DND-41 (cell line): ENCODE measurements around the gene SAMD11.

Experiments used
- ATAC-seq: fragments of 200-7000 bp; cut with Tn5 transposase; 3 replicates; pipeline ENCODE4 v1.9.1; 2021; ENCODE audit warnings: low read depth; ENCODE audit not compliant: insufficient read depth
- DNase-seq: peaks from one replicate; pipeline ENCODE4 v3.0.0-alpha.2; 2020
- H2AFZ ChIP-seq: 2 replicates; pipeline ENCODE4 v1.6.0; 2012; ENCODE audit warnings: low read depth, low read length
- H3K27ac ChIP-seq: 2 replicates; pipeline ENCODE4 v1.5.1; 2012; ENCODE audit warnings: low read length, inconsistent platforms
- H3K27me3 ChIP-seq: fragments of 200-600 bp; sonication (generic); 2 replicates; pipeline ENCODE4 v1.6.0; 2012; ENCODE audit warnings: low read length, mild to moderate bottlenecking, inconsistent platforms; ENCODE audit not compliant: insufficient read depth, poor library complexity
- H3K36me3 ChIP-seq: 2 replicates; pipeline ENCODE4 v1.5.1; 2012; ENCODE audit warnings: low read length, inconsistent platforms; ENCODE audit not compliant: insufficient read depth
- H3K4me1 ChIP-seq: 2 replicates; pipeline ENCODE4 v1.5.1; 2012; ENCODE audit warnings: mild to moderate bottlenecking, low read length; ENCODE audit not compliant: insufficient read depth
- H3K4me2 ChIP-seq: 2 replicates; pipeline ENCODE4 v1.6.0; 2012; ENCODE audit warnings: mild to moderate bottlenecking, moderate library complexity, low read length, inconsistent platforms; ENCODE audit not compliant: insufficient read depth
- H3K4me3 ChIP-seq, 2 experiments: fragments of 200-600 bp in 1 of 2; shearing (Covaris generic) in 1 of 2; 2 replicates each; pipeline ENCODE4 v1.5.1; 2012 to 2016; ENCODE audit warnings: inconsistent platforms in 2 of 2, low read length in 2 of 2, mild to moderate bottlenecking in 2 of 2, low read depth in 1 of 2, moderate library complexity in 1 of 2
- H3K79me2 ChIP-seq: 2 replicates; pipeline ENCODE4 v1.6.0; 2012; ENCODE audit warnings: low read length, inconsistent platforms; ENCODE audit not compliant: insufficient read depth
- H3K9ac ChIP-seq: 2 replicates; pipeline ENCODE4 v1.6.0; 2012; ENCODE audit warnings: low read depth, mild to moderate bottlenecking, inconsistent platforms, low read length, moderate library complexity
- H3K9me3 ChIP-seq: 2 replicates; pipeline ENCODE4 v1.5.1; 2012; ENCODE audit warnings: low read length, moderate library complexity, mild to moderate bottlenecking, inconsistent platforms; ENCODE audit not compliant: insufficient read depth, severe bottlenecking
- H4K20me1 ChIP-seq: 2 replicates; pipeline ENCODE4 v1.6.0; 2012; ENCODE audit warnings: low read length; ENCODE audit not compliant: insufficient read depth
- EZH2 ChIP-seq: IDR thresholded peaks from 3 replicates; pipeline ENCODE4 v1.6.1; 2012; ENCODE audit warnings: borderline replicate concordance, low read depth, mild to moderate bottlenecking, moderate library complexity, low read length, inconsistent platforms; ENCODE audit not compliant: severe bottlenecking
- TF ChIP-seq, protein P1 (sequence below): IDR thresholded peaks from 2 replicates; pipeline ENCODE4 v1.5.1; 2012; ENCODE audit warnings: borderline replicate concordance, low read length, moderate library complexity, mild to moderate bottlenecking; ENCODE audit not compliant: poor library complexity, severe bottlenecking; ENCODE audit errors: extremely low read depth

SAMD11 gene

DNA sequence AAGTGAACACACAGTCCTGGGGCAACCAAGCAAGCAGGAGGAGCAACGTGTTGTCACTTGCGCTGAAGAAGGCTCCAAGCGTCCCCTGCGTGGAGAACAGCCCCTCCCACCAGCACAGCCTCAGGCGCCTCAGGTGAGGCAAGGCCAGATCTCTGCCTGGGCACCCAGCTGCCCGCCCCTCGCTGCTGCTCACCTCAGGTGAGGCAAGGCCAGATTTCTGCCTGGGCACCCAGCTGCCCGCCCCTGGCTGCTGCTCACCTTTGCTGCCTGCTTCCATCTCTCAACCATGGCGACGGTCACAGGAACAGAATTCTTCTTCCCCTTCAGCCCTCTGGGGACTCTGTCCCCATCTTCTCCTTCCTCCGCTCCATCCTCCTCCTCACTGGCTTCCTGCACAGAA is 32.9 kb downstream of the SAMD11 start:
- H4K20me1 ChIP-seq, result peaks cover 50% of the 10 kb centered on the region
- DNase-seq, result no peak
- peaks cover 39% of the 10 kb centered on the region for H3K4me1 ChIP-seq
- peaks cover 35% of the 10 kb centered on the region for H3K79me2 ChIP-seq
- H3K27me3 ChIP-seq, result no peaks in the 10 kb centered on the region
- no peak overlapping the region for H3K27ac ChIP-seq
- ATAC-seq, result no peak
- H3K9ac ChIP-seq, result no peak overlapping the region
- H2AFZ ChIP-seq, result no peak overlapping the region
- no peaks in the 10 kb centered on the region for H3K9me3 ChIP-seq
- no peak overlapping the region for H3K4me3 ChIP-seq
- H3K4me2 ChIP-seq, result peak overlapping the region; percentile 88; the same call in 1 of the 2 replicates
- peaks cover 58% of the 10 kb centered on the region for H3K36me3 ChIP-seq
- TF ChIP-seq EZH2, result no peak
- TF ChIP-seq, protein P1, sequence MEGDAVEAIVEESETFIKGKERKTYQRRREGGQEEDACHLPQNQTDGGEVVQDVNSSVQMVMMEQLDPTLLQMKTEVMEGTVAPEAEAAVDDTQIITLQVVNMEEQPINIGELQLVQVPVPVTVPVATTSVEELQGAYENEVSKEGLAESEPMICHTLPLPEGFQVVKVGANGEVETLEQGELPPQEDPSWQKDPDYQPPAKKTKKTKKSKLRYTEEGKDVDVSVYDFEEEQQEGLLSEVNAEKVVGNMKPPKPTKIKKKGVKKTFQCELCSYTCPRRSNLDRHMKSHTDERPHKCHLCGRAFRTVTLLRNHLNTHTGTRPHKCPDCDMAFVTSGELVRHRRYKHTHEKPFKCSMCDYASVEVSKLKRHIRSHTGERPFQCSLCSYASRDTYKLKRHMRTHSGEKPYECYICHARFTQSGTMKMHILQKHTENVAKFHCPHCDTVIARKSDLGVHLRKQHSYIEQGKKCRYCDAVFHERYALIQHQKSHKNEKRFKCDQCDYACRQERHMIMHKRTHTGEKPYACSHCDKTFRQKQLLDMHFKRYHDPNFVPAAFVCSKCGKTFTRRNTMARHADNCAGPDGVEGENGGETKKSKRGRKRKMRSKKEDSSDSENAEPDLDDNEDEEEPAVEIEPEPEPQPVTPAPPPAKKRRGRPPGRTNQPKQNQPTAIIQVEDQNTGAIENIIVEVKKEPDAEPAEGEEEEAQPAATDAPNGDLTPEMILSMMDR, result no peak

DNA sequence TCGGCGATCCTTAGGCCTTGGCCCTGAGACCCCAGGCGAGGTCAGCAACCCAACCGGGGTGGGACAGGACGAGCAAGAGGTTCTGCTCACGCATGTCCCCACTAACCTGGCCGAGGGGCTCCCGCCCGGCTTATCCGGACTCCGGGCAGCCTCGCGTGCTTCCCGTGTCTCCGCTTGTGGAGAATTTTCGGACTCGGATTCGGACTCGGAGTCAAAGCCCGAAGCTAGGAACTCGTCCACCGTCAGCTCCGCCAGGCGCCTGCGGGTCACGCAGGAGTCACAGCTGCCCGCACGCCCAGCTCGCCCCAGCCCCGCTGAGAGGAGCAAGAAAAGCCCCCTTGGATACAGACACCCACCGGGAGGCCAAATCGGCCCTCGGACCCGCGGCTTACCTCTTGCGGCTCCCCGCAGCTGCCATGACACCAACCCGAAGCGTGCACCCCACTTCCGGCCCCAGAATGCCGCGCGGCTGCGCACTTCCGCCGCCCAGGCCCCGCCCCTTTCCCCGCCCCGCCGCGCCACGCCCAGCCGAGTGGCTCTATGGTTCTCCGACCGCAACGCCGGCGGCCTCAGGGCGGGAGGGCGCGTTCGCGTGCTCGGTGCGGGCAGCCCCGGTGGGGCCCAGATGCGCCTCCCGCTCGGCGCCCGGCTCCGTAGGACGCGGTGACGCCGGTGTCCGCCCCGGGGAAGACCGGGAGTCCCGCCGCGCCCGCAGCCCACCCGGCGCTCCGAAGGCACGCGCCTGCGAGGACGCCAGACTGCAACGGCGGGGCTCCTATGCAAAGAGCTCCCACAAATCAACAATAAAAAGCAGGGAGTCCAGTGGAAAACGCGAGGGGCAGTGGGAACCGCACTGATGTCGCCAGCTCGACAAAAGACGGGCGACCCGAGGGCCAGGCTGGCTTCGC is 35.4 kb downstream of the SAMD11 start, which contains the start of gene NOC2L:
NOC2L (minus strand) TSS at position 434 of the 908 bp plus-strand sequence; CDS start at position 418, 16 bp downstream.
- no peak for TF ChIP-seq EZH2
- TF ChIP-seq, protein P1, result no peak
- H3K4me2 ChIP-seq, result peak within 1 kb of the TSS; percentile 88
- peak within 1 kb of the TSS; percentile 72 to 88 for H3K4me3 ChIP-seq
- peak within 1 kb of the TSS; percentile 68 for H3K9ac ChIP-seq
- H4K20me1 ChIP-seq, result peaks cover 43% of the 10 kb centered on the region
- DNase-seq (peak; percentile 96), ATAC-seq (peak; percentile 85)
- no peaks in the 10 kb centered on the region for H3K9me3 ChIP-seq
- H2AFZ ChIP-seq, result peak within 1 kb of the TSS; percentile 79
- peaks cover 41% of the 10 kb centered on the region for H3K4me1 ChIP-seq
- peak within 1 kb of the TSS; percentile 74 for H3K27ac ChIP-seq
- H3K79me2 ChIP-seq, result peaks cover 35% of the 10 kb centered on the region
- no peaks in the 10 kb centered on the region for H3K27me3 ChIP-seq
- peaks cover 54% of the 10 kb centered on the region for H3K36me3 ChIP-seq

DNA sequence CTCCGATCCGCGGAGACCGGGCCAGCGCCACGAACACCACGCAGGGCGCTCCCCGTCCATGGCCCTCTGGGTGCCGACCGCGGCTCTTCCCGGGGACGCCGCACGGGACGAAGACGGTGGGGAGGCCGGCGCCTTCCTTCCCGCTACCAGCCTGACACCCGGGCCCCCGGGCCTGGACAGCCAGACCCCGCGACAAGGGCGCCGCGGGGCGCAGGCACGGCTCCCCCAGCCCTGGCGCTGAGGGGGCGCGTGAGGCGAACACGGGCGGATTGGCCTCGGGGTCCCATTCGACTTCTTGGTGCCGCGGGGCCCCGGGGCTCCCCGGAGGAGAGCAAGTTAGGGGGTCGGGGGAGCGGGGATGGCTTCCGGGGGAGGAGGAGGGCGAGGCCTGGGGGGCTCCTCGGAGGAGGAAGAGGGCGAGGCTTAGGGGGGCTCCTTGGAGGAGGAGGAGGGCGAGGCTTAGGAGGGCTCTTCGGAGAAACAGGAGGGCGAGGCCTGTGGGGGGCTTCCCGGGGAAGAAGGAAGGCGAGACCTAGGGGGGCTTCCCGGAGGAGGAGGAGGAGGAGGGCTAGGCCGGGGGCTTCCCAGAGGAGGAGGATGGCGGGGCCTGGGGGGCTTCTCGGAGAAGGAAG is 36.1 kb downstream of the SAMD11 start:
- Histone ChIP-seq H3K79me2 (peaks cover 35% of the 10 kb centered on the region), H3K4me1 (peaks cover 41% of the 10 kb centered on the region), H3K36me3 (peaks cover 49% of the 10 kb centered on the region), H3K4me2 (peak overlapping the region; percentile 84), H4K20me1 (peaks cover 38% of the 10 kb centered on the region; the same call in 1 of the 2 replicates), H3K4me3 (peak overlapping the region; percentile 69 to 88), H3K27ac (peak overlapping the region; percentile 74), H2AFZ (peak overlapping the region; percentile 76), H3K9me3 (no peaks in the 10 kb centered on the region), H3K9ac (peak overlapping the region; percentile 68), H3K27me3 (no peaks in the 10 kb centered on the region)
- TF ChIP-seq, protein P1, result no peak
- TF ChIP-seq EZH2, result no peak
- ATAC-seq (peak; percentile 13; the same call in 2 of the 3 replicates), DNase-seq (no peak)
